Spleen (tissue), 11 donors: ENCODE data around the gene PTPRK. TPM values are rescaled to one million over a fixed set of nuclear protein-coding genes. Genes with fewer than 3 reads are reported as not detected.

Experiments
- DNase-seq: peaks from one replicate; pipeline ENCODE4 v3.0.0-alpha.2; 2020
- H3K27ac ChIP-seq, 8 donors: fragments of 200-600 bp; sonication (generic) in 7 of 8; 1 replicate in 4 of 8; 2 replicates in 4 of 8; pipeline versions ENCODE4 v1.5.0 to v1.8.0; 2016 to 2021; ENCODE audit warnings: inconsistent platforms in 4 of 8, mild to moderate bottlenecking in 4 of 8, moderate library complexity in 1 of 8
- H3K27me3 ChIP-seq, 7 donors: fragments of 200-600 bp; sonication (generic) in 6 of 7; replicated peaks in 1 of 7; 1 replicate in 4 of 7; 2 replicates in 3 of 7; pipeline versions ENCODE4 v1.5.0 to v1.8.0; 2016 to 2021; ENCODE audit warnings: inconsistent platforms in 3 of 7, mild to moderate bottlenecking in 1 of 7
- H3K36me3 ChIP-seq, 6 donors: fragments of 200-600 bp; sonication (generic) in 5 of 6; 1 replicate in 4 of 6; 2 replicates in 2 of 6; pipeline versions ENCODE4 v1.5.0 to v1.8.0; 2016 to 2021; ENCODE audit warnings: inconsistent platforms in 2 of 6
- H3K4me1 ChIP-seq, 6 donors: fragments of 200-600 bp; sonication (generic) in 5 of 6; 1 replicate in 3 of 6; 2 replicates in 3 of 6; pipeline versions ENCODE4 v1.5.0 to v1.8.0; 2016 to 2021; ENCODE audit warnings: inconsistent platforms in 3 of 6
- H3K4me3 ChIP-seq, 8 donors: fragments of 200-600 bp; sonication (generic) in 7 of 8; 1 replicate in 4 of 8; 2 replicates in 4 of 8; pipeline versions ENCODE4 v1.5.0 to v1.8.0; 2016 to 2021; ENCODE audit warnings: inconsistent platforms in 4 of 8, mild to moderate bottlenecking in 4 of 8, moderate library complexity in 2 of 8
- H3K9me3 ChIP-seq, 8 donors: fragments of 200-600 bp; sonication (generic) in 7 of 8; 1 replicate in 4 of 8; 2 replicates in 4 of 8; pipeline versions ENCODE4 v1.5.0 to v1.8.0; 2016 to 2021; ENCODE audit warnings: inconsistent platforms in 4 of 8
- CTCF ChIP-seq, 11 experiments: fragments of 200-600 bp in 7 of 11; fragments of 450-650 bp in 4 of 11; sonication (generic) in 4 of 11; IDR thresholded peaks in 8 of 11; conservative IDR thresholded peaks in 3 of 11; 1 replicate in 7 of 11; 2 replicates in 4 of 11; pipeline versions ENCODE4 v1.4.0 to v1.8.0; 2016 to 2021; ENCODE audit warnings: antibody characterized with exemption in 11 of 11, inconsistent platforms in 4 of 11, mild to moderate bottlenecking in 1 of 11
- POLR2A ChIP-seq, 3 donors: fragments of 450-650 bp; IDR thresholded peaks; one replicate each; pipeline ENCODE4 v1.5.1; 2017; ENCODE audit warnings: antibody characterized with exemption in 3 of 3, mild to moderate bottlenecking in 1 of 3
- POLR2AphosphoS5 ChIP-seq, 3 donors: sonication (generic); formaldehyde crosslinking; IDR thresholded peaks; one replicate each; pipeline ENCODE4 v1.5.1; 2017; ENCODE audit warnings: antibody characterized with exemption in 3 of 3
- WGBS, 5 donors: extraction: QIAGEN DNeasy Blood & Tissue Kit in 3 of 5; methylation state at CpG; one replicate each; pipeline versions ENCODE4 v1.1.5 to v1.1.7; 2013 to 2018; 5-methylcytosine and 5-hydroxymethylcytosine counted together
- intact Hi-C: fragments of 100-400 bp; cut with DNase I; formaldehyde crosslinking; loops from one replicate; pipeline ENCODE4 v1.15.0; 2023; ENCODE audit warnings: low total_unique reads
- polyA plus RNA-seq, 3 donors: library from polyadenylated mRNA; stranded (reverse); fragments of 200-250 nt; gene quantifications; one replicate each; pipeline ENCODE4 v1.2.1, GENCODE V29; 2013
- total RNA-seq, 7 donors: library from RNA; depleted of rRNA in 3 of 7; stranded (reverse); fragments of >200 nt in 3 of 7; fragmentation: NEBNext Ultra II Directional in 4 of 7; extraction: Animal tissue kit (Norgen Biotek cat#: 25700) in 4 of 7; gene quantifications; one replicate each; pipeline versions ENCODE4 v1.1.0 to v1.2.1, GENCODE V29; 2016 to 2021
- donor health status: healthy with polysubstance abuse.
- donor health status: DM: no; HTN: no; CAD: no; lungs with moderate emphysema.
- donor health status: DM: no; HTN: no; CAD: no.
- donor health status: Bipolar disorder and iron deficiency.
- donor health status: healthy.
- donor health status: DM: no; HTN: no; CAD: no.
- donor health status: DM: yes; HTN: yes; CAD: no.

The PTPRK gene
- total and polyA plus RNA-seq, 10 donors, result 3.3 to 67.8 (median 34.0) TPM

DNA sequence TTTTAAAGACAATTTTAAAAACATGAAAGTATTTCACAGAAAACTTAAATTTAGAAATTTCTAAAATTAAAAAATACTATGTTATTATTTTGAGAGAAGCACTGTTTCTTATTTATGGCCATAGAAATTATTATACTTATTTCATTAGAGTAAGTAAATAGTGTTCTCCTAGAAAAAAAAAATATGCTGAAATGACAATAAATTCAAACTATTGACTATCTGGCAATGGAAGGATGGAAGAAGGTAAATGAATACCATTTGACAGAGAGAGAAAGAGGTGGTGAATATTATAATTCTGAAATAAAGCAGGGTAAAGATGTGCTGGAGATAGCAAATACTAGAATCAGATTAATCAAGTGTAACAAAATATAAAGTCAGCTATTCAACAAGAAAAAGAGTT is 294.8 kb downstream of the PTPRK start:
- intact Hi-C loops, result no loop called here
- Histone ChIP-seq H3K9me3 (no peaks in the 10 kb centered on the region), H3K4me1 (no peaks in the 10 kb centered on the region), H3K36me3 (no peaks in the 10 kb centered on the region), H3K27ac (no peak overlapping the region), H3K4me3 (no peak overlapping the region), H3K27me3 (no peaks in the 10 kb centered on the region)
- no peak for DNase-seq
- TF ChIP-seq POLR2AphosphoS5 (IDR thresholded peaks at IDR 0.05), result no peak
- TF ChIP-seq CTCF (IDR thresholded peaks at IDR 0.05 in 8 of 11, conservative IDR thresholded peaks at IDR 0.05 in 3 of 11), result no peak
- no peak for TF ChIP-seq POLR2A (IDR thresholded peaks at IDR 0.05)

DNA sequence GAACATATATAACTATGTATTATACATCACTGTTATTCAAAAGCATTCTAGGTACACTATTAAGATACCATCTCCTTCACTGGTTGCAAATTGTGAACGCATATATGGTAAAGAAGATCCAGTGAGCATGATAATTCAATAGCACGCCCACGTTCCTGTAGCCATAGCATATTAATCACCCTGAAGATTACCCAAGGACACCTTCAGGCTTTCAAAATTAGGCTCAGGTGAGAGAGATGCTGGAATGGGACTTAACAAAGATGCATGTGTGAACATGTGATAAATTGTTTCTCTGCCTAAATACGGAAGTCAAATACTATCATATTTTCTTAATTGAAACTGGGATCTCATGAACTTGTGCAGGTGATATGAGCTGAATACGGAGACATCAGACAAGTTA is 303.5 kb downstream of the PTPRK start:
- Histone ChIP-seq H3K36me3 (peaks cover 0 to 19% (median 0%) of the 10 kb centered on the region in 6 donors), H3K27me3 (no peaks in the 10 kb centered on the region), H3K27ac (no peak overlapping the region), H3K9me3 (no peaks in the 10 kb centered on the region), H3K4me1 (no peaks in the 10 kb centered on the region), H3K4me3 (no peak overlapping the region)
- no peak for DNase-seq
- TF ChIP-seq POLR2A (IDR thresholded peaks at IDR 0.05) (no peak), CTCF (IDR thresholded peaks at IDR 0.05 in 8 of 11, conservative IDR thresholded peaks at IDR 0.05 in 3 of 11) (no peak), POLR2AphosphoS5 (IDR thresholded peaks at IDR 0.05) (no peak)
- 93 to 98% (median 93%) methylated on average over 5 of the region's 5 CpGs for WGBS, 5 donors
- intact Hi-C loops, result no loop called here

DNA sequence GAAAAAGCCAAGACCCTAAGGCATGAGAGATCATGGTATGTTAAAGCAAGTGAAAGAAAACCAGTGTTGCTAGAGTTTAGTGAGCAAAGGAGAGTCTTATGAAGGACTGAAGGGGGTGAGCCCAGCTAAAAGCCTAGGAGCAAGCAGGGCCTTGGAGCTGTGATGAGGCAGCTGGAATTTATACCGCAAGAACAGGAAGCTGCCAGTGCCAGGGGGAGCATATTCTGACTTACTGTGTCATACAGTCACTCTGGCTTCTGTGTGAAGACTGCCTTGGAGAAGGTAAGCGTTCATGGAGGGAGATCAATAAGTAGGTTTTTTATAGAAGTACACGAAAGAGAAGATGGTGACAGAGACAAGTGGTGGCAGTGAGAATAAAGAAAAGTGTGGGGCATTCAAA is 310.6 kb downstream of the PTPRK start:
- H3K27ac ChIP-seq, result no peak overlapping the region
- no peaks in the 10 kb centered on the region for H3K36me3 ChIP-seq
- no peaks in the 10 kb centered on the region for H3K4me1 ChIP-seq
- no peak overlapping the region for H3K4me3 ChIP-seq
- intact Hi-C loops, result no loop called here
- no peak for DNase-seq
- TF ChIP-seq CTCF (IDR thresholded peaks at IDR 0.05 in 8 of 11, conservative IDR thresholded peaks at IDR 0.05 in 3 of 11) (no peak), POLR2AphosphoS5 (IDR thresholded peaks at IDR 0.05) (no peak), POLR2A (IDR thresholded peaks at IDR 0.05) (no peak)
- WGBS, 5 donors, result 54 to 77% (median 57%) methylated on average over 3 of the region's 3 CpGs
- H3K9me3 ChIP-seq, result no peaks in the 10 kb centered on the region
- no peaks in the 10 kb centered on the region for H3K27me3 ChIP-seq

DNA sequence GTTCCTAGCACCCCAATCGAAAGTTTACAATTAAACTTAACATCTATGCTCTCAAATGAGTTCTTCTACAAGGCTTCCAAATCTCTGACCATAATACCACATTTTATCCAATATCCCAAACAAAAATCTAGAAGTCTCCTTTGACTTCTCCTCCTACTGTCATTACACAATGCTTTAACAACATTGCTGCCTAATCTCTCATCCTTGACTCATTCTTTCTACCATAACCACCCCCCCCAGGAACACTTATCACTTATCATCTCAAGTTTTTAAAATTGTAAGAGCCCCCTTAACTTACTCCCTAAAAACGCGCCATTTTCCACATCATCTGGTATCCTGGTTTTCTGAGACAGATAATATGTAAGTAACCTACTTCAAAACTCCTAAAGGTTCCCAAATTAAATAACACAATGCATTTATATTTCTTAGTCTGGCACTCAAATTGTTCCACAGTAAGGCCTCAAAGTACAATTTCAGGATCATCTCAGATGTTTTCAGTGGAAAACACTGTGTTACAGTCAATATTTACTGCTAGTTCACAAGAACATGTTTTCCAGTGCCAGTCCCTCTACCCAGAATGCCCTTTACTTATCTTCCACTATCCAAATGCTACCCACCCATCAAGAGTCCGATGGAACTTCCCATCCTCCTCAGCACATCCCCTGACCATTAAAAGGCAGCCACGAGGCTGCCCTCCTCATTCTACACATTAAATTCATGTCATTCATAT is 311.4 kb downstream of the PTPRK start:
- no peak overlapping the region for H3K27ac ChIP-seq
- intact Hi-C loops, result no loop called here
- 65 to 90% (median 77%) methylated on average over 5 of the region's 5 CpGs for WGBS, 5 donors
- H3K4me3 ChIP-seq, result no peak overlapping the region
- H3K27me3 ChIP-seq, result no peaks in the 10 kb centered on the region
- H3K36me3 ChIP-seq, result no peaks in the 10 kb centered on the region
- no peaks in the 10 kb centered on the region for H3K4me1 ChIP-seq
- no peak for TF ChIP-seq POLR2AphosphoS5 (IDR thresholded peaks at IDR 0.05)
- DNase-seq, result no peak
- H3K9me3 ChIP-seq, result no peaks in the 10 kb centered on the region

- H3K36me3 ChIP-seq, result no peaks in the 10 kb centered on the region
- H3K4me1 ChIP-seq, result no peaks in the 10 kb centered on the region
- no peaks in the 10 kb centered on the region for H3K27me3 ChIP-seq
- no peaks in the 10 kb centered on the region for H3K9me3 ChIP-seq
- intact Hi-C loops, result no loop called here
- no peak for DNase-seq
- no peak for TF ChIP-seq POLR2AphosphoS5 (IDR thresholded peaks at IDR 0.05)
- TF ChIP-seq CTCF (IDR thresholded peaks at IDR 0.05 in 8 of 11, conservative IDR thresholded peaks at IDR 0.05 in 3 of 11), result no peak
- TF ChIP-seq POLR2A (IDR thresholded peaks at IDR 0.05), result no peak
- H3K4me3 ChIP-seq, result no peak overlapping the region
- H3K27ac ChIP-seq, result no peak overlapping the region
These were observed 312.3 kb downstream of the PTPRK start for GRCh38 chr6:128208078-128208477.
